ENCODE data around the gene CCNO. TPM values are rescaled to one million over a fixed set of nuclear protein-coding genes. Genes with fewer than 3 reads are reported as not detected.

The CCNO gene, protein sequence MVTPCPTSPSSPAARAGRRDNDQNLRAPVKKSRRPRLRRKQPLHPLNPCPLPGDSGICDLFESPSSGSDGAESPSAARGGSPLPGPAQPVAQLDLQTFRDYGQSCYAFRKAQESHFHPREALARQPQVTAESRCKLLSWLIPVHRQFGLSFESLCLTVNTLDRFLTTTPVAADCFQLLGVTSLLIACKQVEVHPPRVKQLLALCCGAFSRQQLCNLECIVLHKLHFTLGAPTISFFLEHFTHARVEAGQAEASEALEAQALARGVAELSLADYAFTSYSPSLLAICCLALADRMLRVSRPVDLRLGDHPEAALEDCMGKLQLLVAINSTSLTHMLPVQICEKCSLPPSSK
- 5.4 to 8.5 TPM (median 7.4 TPM) in 5 replicates for total RNA-seq (2022; extraction: Qiagen RNA extraction)

DNA sequence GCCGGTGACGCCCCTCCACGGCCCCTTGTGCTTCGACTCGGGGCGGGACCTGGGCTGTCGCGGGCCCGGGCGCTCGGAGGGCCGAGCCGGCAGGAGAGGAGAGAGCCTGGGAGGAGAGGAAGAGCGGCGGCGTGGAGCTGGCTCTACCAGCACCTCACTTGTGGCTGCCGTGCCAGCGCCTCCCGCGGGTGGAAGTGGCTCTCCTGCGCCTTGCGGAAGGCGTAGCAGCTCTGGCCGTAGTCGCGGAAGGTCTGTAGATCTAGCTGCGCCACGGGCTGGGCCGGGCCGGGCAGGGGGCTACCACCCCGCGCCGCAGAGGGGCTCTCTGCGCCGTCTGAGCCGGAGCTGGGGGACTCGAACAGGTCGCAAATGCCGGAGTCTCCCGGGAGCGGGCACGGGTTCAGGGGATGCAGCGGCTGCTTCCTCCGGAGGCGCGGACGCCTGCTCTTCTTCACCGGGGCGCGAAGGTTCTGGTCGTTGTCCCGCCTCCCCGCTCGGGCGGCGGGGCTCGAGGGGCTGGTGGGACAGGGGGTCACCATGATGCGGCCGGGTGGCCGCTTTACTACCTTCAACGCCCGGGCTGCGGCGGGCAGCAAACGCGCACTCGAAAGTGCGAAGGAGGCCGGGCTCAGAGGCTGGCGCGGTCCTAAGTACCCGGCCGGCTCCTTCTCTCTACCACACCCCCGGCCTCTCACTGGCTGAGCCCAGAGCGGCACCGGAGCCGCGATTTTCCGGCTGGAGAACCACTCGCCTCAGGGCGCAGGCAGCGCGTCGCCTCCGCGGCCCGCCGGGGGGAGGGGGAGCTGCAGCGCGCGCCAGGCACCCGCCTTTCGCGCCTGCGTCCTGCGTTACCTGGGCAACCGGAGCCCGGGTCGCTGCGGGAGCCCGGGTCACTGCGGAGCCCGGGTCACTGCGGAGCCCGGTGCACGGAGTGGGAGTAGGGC lies at the start of gene CCNO:
TSS of gene CCNO (minus strand) at position 624 of the 944 bp plus-strand sequence. CDS start at position 539, 85 bp downstream.

DNA sequence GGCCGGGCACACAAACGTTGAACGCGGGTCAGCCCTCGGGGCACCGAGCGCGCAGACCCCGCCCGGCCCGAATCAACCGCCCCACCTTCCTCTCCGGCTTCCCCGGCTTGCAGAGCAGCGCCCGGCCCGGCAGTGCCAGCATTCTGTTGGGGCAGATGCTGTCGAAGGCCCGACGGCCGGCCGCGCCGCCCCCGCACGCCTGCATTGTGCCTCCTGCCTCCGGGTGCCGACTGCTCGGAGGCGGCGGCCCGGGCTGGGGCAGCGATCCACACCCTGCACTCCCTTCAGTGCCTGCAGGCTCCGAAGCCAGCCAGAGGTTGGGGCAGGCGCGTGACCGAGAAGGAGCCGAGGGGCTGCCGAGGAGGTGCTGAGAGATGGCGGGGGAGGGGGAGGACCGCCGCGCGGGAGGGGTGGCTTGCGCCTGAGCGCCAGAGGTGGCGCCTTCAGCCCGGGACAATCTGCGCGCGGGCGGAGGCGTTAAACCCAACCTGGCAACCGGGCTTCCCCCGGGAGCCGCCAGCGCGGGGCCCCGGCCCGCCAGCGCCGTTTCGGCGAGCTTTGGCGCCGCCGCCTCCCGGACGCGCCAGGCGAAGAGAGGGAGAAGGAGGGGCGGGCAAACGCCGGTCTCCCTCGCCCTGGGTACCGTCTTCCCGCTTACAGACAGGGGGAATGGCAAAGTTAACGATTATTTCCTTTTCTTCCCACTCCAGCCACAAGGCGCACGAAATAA lies 6.3 kb downstream of the CCNO start, which contains the start of gene MCIDAS:
TSS of gene MCIDAS (minus strand) at position 382 of the 730 bp plus-strand sequence. CDS start at position 205, 177 bp downstream.

Other genes starting within 250 kb of the CCNO start
- not detected in 5 replicates for gene ESM1, start 248.0 kb downstream of the CCNO start, total RNA-seq (2022; extraction: Qiagen RNA extraction)
- gene GZMK, start 209.4 kb downstream of the CCNO start, total RNA-seq (2022; extraction: Qiagen RNA extraction) = not detected in 5 replicates
- not detected in 5 replicates for gene GZMA, start 131.0 kb downstream of the CCNO start, total RNA-seq (2022; extraction: Qiagen RNA extraction)
- 30.9 to 38.0 TPM (median 34.0 TPM) in 5 replicates for gene GPX8, start 73.4 kb downstream of the CCNO start, total RNA-seq (2022; extraction: Qiagen RNA extraction)
- gene CDC20B, start 60.4 kb downstream of the CCNO start, total RNA-seq (2022; extraction: Qiagen RNA extraction) = 0.07 to 0.09 TPM (median 0.09 TPM) in 4 of 5 replicates, not detected in the other
- 1.6 to 2.2 TPM (median 1.8 TPM) in 5 replicates for gene MCIDAS, start 6.3 kb downstream of the CCNO start, total RNA-seq (2022; extraction: Qiagen RNA extraction)
- gene DHX29, start 74.1 kb upstream of the CCNO start, total RNA-seq (2022; extraction: Qiagen RNA extraction) = 19.6 to 24.6 TPM (median 22.5 TPM) in 5 replicates
- 25.4 to 54.0 TPM (median 34.4 TPM) in 5 replicates for gene MTREX, start 74.4 kb upstream of the CCNO start, total RNA-seq (2022; extraction: Qiagen RNA extraction)

Data from A549 treated with Mapracorat at 1 μM for 4 hours (cell line).